PC-9 (cell line): ENCODE data around the gene HSPG2.

Experiments used
- CTCF ChIP-seq: fragments of 200-600 bp; sonication (generic); conservative IDR thresholded peaks from 2 replicates; pipeline ENCODE4 v1.6.1; 2017; ENCODE audit warnings: mixed run types, antibody characterized with exemption, mild to moderate bottlenecking, moderate library complexity
- EZH2 ChIP-seq: fragments of 200-600 bp; sonication (generic); IDR thresholded peaks from 2 replicates; pipeline ENCODE4 v1.8.0; 2017; ENCODE audit warnings: antibody characterized with exemption, low read depth

DNA sequence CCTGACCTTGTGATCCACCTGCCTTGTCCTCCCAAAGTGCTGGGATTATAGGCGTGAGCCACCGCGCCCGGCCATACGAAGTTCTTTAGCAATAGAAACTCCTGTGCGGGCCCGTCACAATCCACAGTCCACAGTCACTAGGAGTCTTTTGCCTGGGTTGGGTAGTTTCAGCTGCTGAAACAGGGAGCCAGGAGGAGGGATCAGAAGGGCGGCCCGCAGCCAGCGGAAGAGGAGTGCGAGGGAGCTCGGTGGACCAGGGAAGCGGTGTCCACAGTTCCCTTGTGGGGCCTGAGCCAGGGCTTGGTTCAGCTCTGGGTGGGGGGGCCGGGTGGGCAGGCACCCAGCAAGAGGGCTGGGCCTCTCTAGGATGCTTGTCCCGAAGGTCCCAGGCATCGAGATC, 17.9 kb upstream of the HSPG2 start:
- TF ChIP-seq CTCF (no peak), EZH2 (no peak)
